Keratinocyte (primary cell): ENCODE data around the gene LHFPL2.

Source experiments
- EZH2 ChIP-seq: IDR thresholded peaks from one replicate; pipeline ENCODE4 v1.6.1; 2012; ENCODE audit warnings: inconsistent platforms, mild to moderate bottlenecking, low read length, moderate library complexity
- TF ChIP-seq, protein P1 (sequence below), 3 experiments: IDR thresholded peaks in 1 of 3; conservative IDR thresholded peaks in 1 of 3; optimal IDR thresholded peaks in 1 of 3; 2 replicates in 2 of 3; 3 replicates in 1 of 3; pipeline versions ENCODE3 to v1.5.1; 2011; ENCODE audit warnings: low read length in 3 of 3, mild to moderate bottlenecking in 3 of 3, moderate library complexity in 2 of 3, control low read depth in 1 of 3, inconsistent platforms in 1 of 3; ENCODE audit not compliant: insufficient read depth in 2 of 3; ENCODE audit errors: extremely low read depth in 1 of 3

GRCh38 chr5:78600687-78601414 lies 47.7 kb downstream of the LHFPL2 start:
- TF ChIP-seq EZH2: no peak
- TF ChIP-seq, protein P1, sequence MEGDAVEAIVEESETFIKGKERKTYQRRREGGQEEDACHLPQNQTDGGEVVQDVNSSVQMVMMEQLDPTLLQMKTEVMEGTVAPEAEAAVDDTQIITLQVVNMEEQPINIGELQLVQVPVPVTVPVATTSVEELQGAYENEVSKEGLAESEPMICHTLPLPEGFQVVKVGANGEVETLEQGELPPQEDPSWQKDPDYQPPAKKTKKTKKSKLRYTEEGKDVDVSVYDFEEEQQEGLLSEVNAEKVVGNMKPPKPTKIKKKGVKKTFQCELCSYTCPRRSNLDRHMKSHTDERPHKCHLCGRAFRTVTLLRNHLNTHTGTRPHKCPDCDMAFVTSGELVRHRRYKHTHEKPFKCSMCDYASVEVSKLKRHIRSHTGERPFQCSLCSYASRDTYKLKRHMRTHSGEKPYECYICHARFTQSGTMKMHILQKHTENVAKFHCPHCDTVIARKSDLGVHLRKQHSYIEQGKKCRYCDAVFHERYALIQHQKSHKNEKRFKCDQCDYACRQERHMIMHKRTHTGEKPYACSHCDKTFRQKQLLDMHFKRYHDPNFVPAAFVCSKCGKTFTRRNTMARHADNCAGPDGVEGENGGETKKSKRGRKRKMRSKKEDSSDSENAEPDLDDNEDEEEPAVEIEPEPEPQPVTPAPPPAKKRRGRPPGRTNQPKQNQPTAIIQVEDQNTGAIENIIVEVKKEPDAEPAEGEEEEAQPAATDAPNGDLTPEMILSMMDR (optimal IDR thresholded peaks at IDR 0.05 in 1 of 3, IDR thresholded peaks at IDR 0.05 in 1 of 3, conservative IDR thresholded peaks at IDR 0.05 in 1 of 3; ENCODE audit: extremely low read depth in 1 of 3, insufficient read depth in 2 of 3, low read length in 3 of 3): no peak
